ENCODE measurements around the gene PRM3.

DNA sequence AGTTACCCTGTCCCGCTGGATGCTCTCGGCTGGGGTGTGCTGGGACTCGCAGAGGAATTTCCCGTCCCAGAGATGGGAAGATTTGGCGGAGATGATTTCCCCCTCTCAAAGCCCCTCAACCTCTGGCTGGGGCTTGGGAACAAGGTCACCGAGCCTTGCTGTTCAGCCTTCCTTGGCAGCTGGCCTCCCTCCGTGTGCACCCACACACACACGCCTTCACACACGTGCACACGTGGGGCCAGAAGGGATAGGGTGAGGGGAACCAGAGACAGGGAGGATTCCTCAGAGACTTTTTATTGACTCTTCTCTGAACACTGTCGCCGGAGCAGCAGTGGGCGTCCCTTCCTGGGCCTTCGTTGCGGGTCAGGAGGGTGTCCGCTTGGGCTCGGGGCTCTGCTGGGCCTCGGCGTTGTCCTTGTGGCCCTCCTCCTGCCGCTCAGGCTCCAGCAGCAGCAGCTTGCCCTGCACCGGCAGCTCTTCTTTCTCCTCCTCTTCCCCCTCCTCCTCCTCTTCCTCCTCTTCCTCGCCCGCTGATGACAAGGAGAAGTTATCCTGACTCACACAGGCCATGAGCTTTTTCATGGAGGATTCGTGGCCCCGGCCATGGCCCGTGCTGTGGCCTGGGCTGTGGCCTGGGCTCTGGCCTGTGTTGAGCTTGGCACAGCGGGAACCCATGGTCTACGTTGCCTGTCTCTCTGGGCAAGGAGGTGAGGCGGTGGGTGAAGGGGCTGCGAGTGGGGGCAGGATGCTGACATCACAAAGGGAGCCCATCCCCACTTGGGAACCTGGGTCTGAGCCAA is at the start of gene PRM3:
- TF ChIP-seq POLR2A (IDR thresholded peaks at IDR 0.05) = no peak
- no peak for TF ChIP-seq POLR2AphosphoS5 (IDR thresholded peaks at IDR 0.05)
- TF ChIP-seq, protein P1, sequence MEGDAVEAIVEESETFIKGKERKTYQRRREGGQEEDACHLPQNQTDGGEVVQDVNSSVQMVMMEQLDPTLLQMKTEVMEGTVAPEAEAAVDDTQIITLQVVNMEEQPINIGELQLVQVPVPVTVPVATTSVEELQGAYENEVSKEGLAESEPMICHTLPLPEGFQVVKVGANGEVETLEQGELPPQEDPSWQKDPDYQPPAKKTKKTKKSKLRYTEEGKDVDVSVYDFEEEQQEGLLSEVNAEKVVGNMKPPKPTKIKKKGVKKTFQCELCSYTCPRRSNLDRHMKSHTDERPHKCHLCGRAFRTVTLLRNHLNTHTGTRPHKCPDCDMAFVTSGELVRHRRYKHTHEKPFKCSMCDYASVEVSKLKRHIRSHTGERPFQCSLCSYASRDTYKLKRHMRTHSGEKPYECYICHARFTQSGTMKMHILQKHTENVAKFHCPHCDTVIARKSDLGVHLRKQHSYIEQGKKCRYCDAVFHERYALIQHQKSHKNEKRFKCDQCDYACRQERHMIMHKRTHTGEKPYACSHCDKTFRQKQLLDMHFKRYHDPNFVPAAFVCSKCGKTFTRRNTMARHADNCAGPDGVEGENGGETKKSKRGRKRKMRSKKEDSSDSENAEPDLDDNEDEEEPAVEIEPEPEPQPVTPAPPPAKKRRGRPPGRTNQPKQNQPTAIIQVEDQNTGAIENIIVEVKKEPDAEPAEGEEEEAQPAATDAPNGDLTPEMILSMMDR (IDR thresholded peaks at IDR 0.05) = no peak

Data from sigmoid colon (tissue), 4 donors.